Measurements from ENCODE around the gene MCOLN1.
"Not testable (repeated sequence)": the region's sequence is repeated elsewhere in the genome, so short reads cannot be mapped to it uniquely, and the experiment has no call there.

MCOLN1 gene

GRCh38 chr19:7565332-7565731 is 42.9 kb downstream of the MCOLN1 start:
- DNase-seq (ENCODE audit: low read depth in 1 of 2, low spot score in 1 of 2) = no peak

GRCh38 chr19:7570761-7571160 is 48.3 kb downstream of the MCOLN1 start:
- DNase-seq (ENCODE audit: low read depth in 1 of 2, low spot score in 1 of 2) = no peak

GRCh38 chr19:7575434-7576040 is 53.1 kb downstream of the MCOLN1 start:
- no peak for DNase-seq (ENCODE audit: low read depth in 1 of 2, low spot score in 1 of 2)

GRCh38 chr19:7577422-7577821 is 55.0 kb downstream of the MCOLN1 start:
- not testable (repeated sequence) for DNase-seq (ENCODE audit: low read depth in 1 of 2, low spot score in 1 of 2)

GRCh38 chr19:7578127-7578526 is 55.7 kb downstream of the MCOLN1 start:
- no peak for DNase-seq (ENCODE audit: low read depth in 1 of 2, low spot score in 1 of 2)

GRCh38 chr19:7579182-7579581 is 56.8 kb downstream of the MCOLN1 start:
- no peak for DNase-seq (ENCODE audit: low read depth in 1 of 2, low spot score in 1 of 2)

GRCh38 chr19:7582446-7582845 is 60.0 kb downstream of the MCOLN1 start:
- DNase-seq (ENCODE audit: low read depth in 1 of 2, low spot score in 1 of 2) = no peak
